Right atrium auricular region (tissue), 2 donors: Measurements from ENCODE around the gene ASPN. TPM values are rescaled to one million over a fixed set of nuclear protein-coding genes. Genes with fewer than 3 reads are reported as not detected.

Experiments used
- DNase-seq: peaks from one replicate; pipeline ENCODE4 v3.0.0-alpha.2; 2019; ENCODE audit warnings: low spot score
- H3K27ac ChIP-seq, 2 donors: fragments of 200-600 bp; sonication (generic); 1 replicate in 1 of 2; 2 replicates in 1 of 2; pipeline ENCODE4 v1.5.1; 2016 to 2019
- H3K27me3 ChIP-seq, 2 donors: fragments of 200-600 bp; sonication (generic); one replicate each; pipeline versions ENCODE4 v1.5.1 to v1.6.0; 2017 to 2019
- H3K36me3 ChIP-seq: fragments of 200-600 bp; sonication (generic); one replicate; pipeline ENCODE4 v1.5.1; 2016
- H3K4me1 ChIP-seq, 2 donors: fragments of 200-600 bp; sonication (generic); one replicate each; pipeline versions ENCODE4 v1.5.1 to v1.6.0; 2017 to 2019
- H3K4me3 ChIP-seq, 2 donors: fragments of 200-600 bp; sonication (generic); 1 replicate in 1 of 2; 2 replicates in 1 of 2; pipeline ENCODE4 v1.5.1; 2017 to 2019; ENCODE audit warnings: mild to moderate bottlenecking in 1 of 2, moderate library complexity in 1 of 2
- H3K9me3 ChIP-seq, 2 donors: fragments of 200-600 bp; sonication (generic); one replicate each; pipeline ENCODE4 v1.5.1; 2019
- total RNA-seq, 2 donors: library from RNA; depleted of rRNA; stranded (reverse); fragments of >200 nt; gene quantifications; one replicate each; pipeline ENCODE4 v1.1.0, GENCODE V29; 2016
- TF ChIP-seq, protein P1 (sequence below), 2 donors: fragments of 200-600 bp; sonication (generic); IDR thresholded peaks; one replicate each; pipeline ENCODE4 v1.5.1; 2019; ENCODE audit warnings: antibody characterized with exemption in 2 of 2

Gene ASPN
- total RNA-seq, 2 donors from 2014 or later: 3.9 to 29.0 TPM

DNA sequence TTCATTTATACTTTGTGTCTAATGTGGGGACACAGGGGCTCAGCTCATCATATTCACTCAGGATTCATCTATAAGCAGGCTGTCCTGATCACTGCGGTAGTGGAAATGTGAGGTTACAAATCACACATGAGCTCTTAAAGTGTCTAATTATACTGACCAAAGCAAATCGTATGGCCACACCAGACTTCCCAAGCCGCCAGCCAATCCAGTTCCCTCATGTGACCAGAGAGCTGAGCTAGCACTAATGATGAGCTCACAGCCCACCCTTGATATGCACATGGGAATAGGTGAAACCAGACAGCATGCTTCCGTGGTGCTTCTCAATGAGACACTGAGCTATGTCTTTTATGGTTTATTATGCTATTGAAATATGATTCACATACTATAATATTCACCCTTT lies 35.9 kb upstream of the ASPN start:
- no peak overlapping the region for H3K27ac ChIP-seq

DNA sequence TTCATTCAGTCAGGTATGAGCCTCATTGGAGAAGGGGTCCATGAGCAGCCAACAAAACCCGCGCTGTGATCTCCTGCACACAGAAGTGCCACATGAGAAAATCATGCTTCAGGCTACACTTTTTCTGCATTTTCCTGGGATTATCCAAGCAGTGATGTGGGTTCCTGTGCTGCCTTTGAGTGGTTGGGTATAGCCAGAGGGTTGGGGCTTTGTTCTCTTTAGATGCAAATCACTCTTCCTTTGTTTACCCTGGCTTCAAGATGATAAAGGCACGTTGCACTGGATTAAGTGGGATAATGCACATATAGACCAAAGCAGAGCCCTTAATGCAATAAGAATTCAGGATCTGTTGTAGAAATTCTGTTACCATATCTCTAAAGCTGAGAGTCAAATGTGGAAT lies 34.7 kb upstream of the ASPN start:
- H3K4me3 ChIP-seq: no peak overlapping the region
- no peak overlapping the region for H3K27ac ChIP-seq
- TF ChIP-seq, protein P1, sequence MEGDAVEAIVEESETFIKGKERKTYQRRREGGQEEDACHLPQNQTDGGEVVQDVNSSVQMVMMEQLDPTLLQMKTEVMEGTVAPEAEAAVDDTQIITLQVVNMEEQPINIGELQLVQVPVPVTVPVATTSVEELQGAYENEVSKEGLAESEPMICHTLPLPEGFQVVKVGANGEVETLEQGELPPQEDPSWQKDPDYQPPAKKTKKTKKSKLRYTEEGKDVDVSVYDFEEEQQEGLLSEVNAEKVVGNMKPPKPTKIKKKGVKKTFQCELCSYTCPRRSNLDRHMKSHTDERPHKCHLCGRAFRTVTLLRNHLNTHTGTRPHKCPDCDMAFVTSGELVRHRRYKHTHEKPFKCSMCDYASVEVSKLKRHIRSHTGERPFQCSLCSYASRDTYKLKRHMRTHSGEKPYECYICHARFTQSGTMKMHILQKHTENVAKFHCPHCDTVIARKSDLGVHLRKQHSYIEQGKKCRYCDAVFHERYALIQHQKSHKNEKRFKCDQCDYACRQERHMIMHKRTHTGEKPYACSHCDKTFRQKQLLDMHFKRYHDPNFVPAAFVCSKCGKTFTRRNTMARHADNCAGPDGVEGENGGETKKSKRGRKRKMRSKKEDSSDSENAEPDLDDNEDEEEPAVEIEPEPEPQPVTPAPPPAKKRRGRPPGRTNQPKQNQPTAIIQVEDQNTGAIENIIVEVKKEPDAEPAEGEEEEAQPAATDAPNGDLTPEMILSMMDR (IDR thresholded peaks at IDR 0.05): no peak
- H3K4me1 ChIP-seq: peaks cover 0 to 7% of the 10 kb centered on the region in 2 donors
- H3K27me3 ChIP-seq: no peaks in the 10 kb centered on the region
- no peaks in the 10 kb centered on the region for H3K9me3 ChIP-seq
- no peaks in the 10 kb centered on the region for H3K36me3 ChIP-seq
- no peak for DNase-seq

More for the DNA sequence above, 35.9 kb upstream of the ASPN start:
- no peak overlapping the region for H3K4me3 ChIP-seq
- H3K9me3 ChIP-seq: no peaks in the 10 kb centered on the region
- TF ChIP-seq, protein P1 (IDR thresholded peaks at IDR 0.05): no peak
- no peaks in the 10 kb centered on the region for H3K36me3 ChIP-seq
- peaks cover 0 to 4% of the 10 kb centered on the region in 2 donors for H3K4me1 ChIP-seq
- no peak for DNase-seq
- H3K27me3 ChIP-seq: no peaks in the 10 kb centered on the region

DNA sequence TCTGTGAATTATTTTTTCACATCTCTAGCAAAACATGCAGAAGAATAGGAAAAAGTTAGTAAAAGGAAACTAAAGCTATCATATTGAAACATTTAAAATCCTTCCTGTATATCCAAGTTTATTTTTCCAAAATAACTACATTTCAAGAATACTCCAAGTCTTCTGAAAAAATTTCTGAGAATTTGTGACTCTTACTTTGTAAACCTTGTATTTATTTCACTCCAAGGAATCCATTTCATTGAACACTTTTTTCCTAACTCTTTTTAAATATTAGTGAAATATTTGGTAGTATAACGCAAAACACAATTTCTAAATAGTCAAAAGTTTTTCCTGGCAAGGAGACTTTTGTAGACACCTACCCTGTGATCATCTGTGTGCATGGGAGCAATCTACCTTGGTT lies 34.2 kb upstream of the ASPN start:
- no peaks in the 10 kb centered on the region for H3K27me3 ChIP-seq
- H3K36me3 ChIP-seq: no peaks in the 10 kb centered on the region
- peaks cover 0 to 7% of the 10 kb centered on the region in 2 donors for H3K4me1 ChIP-seq
- H3K4me3 ChIP-seq: no peak overlapping the region
- TF ChIP-seq, protein P1 (IDR thresholded peaks at IDR 0.05): no peak
- no peaks in the 10 kb centered on the region for H3K9me3 ChIP-seq
- no peak for DNase-seq
- H3K27ac ChIP-seq: no peak overlapping the region

DNA sequence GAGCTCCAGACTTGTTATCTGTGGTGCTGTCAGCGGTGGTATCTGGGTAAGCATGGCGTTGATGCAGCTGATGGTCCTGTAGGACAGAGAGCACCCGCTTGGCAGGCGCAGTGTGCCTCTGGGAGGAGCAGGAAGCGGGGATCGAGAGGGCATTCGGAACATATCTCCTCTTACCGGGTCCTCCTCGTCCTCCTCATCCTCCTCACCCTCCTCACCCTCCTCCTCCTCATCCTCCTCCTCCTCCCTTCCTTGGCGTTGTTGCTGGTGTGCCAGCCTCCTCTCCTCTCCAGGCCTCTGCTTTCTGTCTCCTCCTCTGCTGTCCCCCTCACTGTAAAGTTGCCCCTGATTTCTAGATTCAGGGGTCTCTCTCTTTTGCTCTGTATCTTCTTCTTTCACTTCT lies 32.3 kb upstream of the ASPN start:
- TF ChIP-seq, protein P1 (IDR thresholded peaks at IDR 0.05): no peak

DNA sequence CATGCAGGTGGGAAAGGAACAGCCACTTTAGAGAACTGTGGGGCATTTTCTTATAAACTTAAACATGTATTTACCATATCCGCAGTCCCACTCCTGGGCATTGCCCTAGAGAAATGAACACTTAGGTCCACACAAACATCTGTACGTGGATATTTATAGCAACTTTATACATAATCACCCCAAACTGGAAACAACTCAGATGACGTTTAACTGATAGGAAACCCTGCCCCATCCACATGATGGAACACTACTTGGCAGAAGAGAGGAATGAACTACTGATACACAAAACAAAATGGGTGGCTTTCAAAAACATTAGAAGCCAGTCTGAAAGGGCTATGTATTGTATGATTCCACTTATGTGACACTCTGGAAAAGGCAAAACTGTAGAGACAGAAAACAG lies 31.0 kb upstream of the ASPN start:
- no peak for DNase-seq
- Histone ChIP-seq H3K36me3 (no peaks in the 10 kb centered on the region), H3K27me3 (no peaks in the 10 kb centered on the region), H3K4me1 (peaks cover 0 to 12% of the 10 kb centered on the region in 2 donors), H3K27ac (no peak overlapping the region), H3K9me3 (no peaks in the 10 kb centered on the region), H3K4me3 (no peak overlapping the region)
- TF ChIP-seq, protein P1 (IDR thresholded peaks at IDR 0.05): no peak

More for the DNA sequence above, 32.3 kb upstream of the ASPN start:
- Histone ChIP-seq H3K27ac (no peak overlapping the region), H3K27me3 (no peaks in the 10 kb centered on the region), H3K9me3 (no peaks in the 10 kb centered on the region), H3K36me3 (no peaks in the 10 kb centered on the region), H3K4me3 (no peak overlapping the region), H3K4me1 (peaks cover 0 to 7% of the 10 kb centered on the region in 2 donors)
- DNase-seq: no peak

DNA sequence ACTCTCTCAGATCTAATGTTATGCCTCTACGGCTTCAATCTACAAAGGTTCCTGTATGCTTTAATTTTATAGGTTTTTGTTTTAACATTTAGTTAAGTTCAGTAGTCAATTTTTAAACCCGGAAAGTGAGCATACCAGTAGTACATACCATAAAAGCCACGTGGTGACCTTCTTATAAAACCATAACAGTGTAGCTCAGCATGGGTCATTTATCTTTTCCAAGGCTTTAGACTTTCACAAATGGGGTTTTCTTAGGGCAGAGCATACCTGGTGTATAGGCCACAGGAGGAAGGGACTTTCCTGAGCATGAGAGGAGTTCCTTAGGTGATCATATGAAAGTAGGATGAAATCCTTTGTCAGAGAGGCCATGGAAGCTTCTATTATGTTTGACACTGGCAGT lies 30.3 kb upstream of the ASPN start:
- H3K4me1 ChIP-seq: peaks cover 0 to 19% of the 10 kb centered on the region in 2 donors
- no peak overlapping the region for H3K4me3 ChIP-seq
- no peaks in the 10 kb centered on the region for H3K9me3 ChIP-seq
- TF ChIP-seq, protein P1 (IDR thresholded peaks at IDR 0.05): no peak
- no peaks in the 10 kb centered on the region for H3K27me3 ChIP-seq
- H3K27ac ChIP-seq: no peak overlapping the region
- no peak for DNase-seq
- H3K36me3 ChIP-seq: no peaks in the 10 kb centered on the region
